Epithelial cell of esophagus (primary cell): ENCODE results near the gene ANKRD53.

Experiments
- DNase-seq: peaks from one replicate; pipeline ENCODE4 v3.0.0; 2010; ENCODE audit warnings: low read depth
- H3K4me3 ChIP-seq: 2 replicates; pipeline ENCODE4 v1.5.1; 2011; ENCODE audit warnings: mild to moderate bottlenecking, low read length, control low read depth
- CTCF ChIP-seq: IDR thresholded peaks from 2 replicates; pipeline ENCODE4 v1.5.1; 2011; ENCODE audit warnings: low read depth, mild to moderate bottlenecking, low read length, control low read depth, inconsistent platforms; ENCODE audit not compliant: insufficient read depth; ENCODE audit errors: missing control alignments

ANKRD53 gene

GRCh38 chr2:70944111-70944690 lies 34.2 kb upstream of the ANKRD53 start:
- no peak overlapping the region for H3K4me3 ChIP-seq
- DNase-seq = no peak
- TF ChIP-seq CTCF = no peak

GRCh38 chr2:70946832-70947442 lies 31.5 kb upstream of the ANKRD53 start:
- no peak overlapping the region for H3K4me3 ChIP-seq

DNA sequence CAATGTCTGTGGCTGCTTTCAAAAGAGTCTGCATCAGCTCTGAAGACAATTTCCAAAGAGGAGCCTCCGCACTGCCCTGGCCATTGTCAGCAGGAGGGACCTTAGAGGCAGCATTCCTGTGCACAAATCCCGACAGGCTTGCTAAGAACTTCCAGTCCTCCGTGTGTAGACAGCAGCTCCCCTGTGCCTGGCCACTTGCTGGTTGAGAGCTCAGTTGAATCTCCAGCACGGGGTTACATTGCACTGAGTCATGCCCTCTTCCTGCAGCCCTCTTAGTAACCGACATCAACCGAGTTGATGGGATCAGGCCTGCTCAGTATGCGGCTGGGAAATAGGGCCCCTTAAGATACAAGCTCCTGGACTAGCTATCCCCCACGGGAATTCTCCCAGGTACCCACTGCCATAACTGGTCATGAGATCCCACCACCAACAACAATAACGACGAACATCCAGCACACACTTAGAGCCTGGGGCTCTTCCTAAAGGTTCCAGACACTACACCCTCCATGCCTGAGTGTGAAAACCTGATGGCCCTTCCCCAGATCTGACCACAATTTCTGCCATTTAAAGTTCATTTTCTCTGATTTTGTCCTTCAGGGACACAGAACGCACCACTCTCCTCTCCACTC lies 30.8 kb upstream of the ANKRD53 start:
- no peak overlapping the region for H3K4me3 ChIP-seq
- DNase-seq = peak; percentile 73

More at GRCh38 chr2:70946832-70947442, 31.5 kb upstream of the ANKRD53 start:
- peak; percentile 88 for TF ChIP-seq CTCF
- DNase-seq = peak; percentile 71

GRCh38 chr2:70948337-70949003 lies 30.0 kb upstream of the ANKRD53 start:
- peak; percentile 83 for TF ChIP-seq CTCF
- peak; percentile 78 for DNase-seq
- peak overlapping the region; percentile 29 for H3K4me3 ChIP-seq

More for the DNA sequence above, 30.8 kb upstream of the ANKRD53 start:
- no peak for TF ChIP-seq CTCF

- no peak for DNase-seq
- TF ChIP-seq CTCF = no peak
These were observed 29.3 kb upstream of the ANKRD53 start for GRCh38 chr2:70949086-70949485.

DNA sequence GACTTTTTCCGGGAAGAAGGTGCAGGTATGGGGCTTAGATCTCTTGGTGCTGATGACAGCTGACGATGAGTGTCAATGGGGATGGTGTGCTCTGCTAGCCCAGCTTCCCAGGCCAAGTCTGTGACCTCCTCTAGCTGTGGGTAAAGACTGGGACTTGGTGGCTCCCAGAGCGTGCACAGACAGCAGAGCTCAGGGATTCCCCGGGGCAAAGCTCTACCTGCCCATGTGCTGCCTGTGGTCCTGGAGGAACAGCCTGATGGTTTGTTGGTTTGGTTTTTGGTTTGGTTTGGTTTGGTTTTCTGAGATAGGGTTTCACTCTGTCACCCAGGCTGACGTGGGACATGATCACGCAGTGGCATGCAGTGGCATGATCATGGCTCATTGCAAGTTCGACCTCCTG lies 23.5 kb upstream of the ANKRD53 start:
- H3K4me3 ChIP-seq = no peak overlapping the region
- no peak for TF ChIP-seq CTCF
- no peak for DNase-seq

More at GRCh38 chr2:70949086-70949485, 29.3 kb upstream of the ANKRD53 start:
- no peak overlapping the region for H3K4me3 ChIP-seq
